Gastroesophageal sphincter (tissue), 4 donors: ENCODE measurements around the gene ALDH3B1. TPM values are rescaled to one million over a fixed set of nuclear protein-coding genes. Genes with fewer than 3 reads are reported as not detected.

Experiments used
- ATAC-seq: fragments of 150-250 bp; one replicate; pipeline ENCODE4 v1.9.1; 2016; ENCODE audit warnings: mild to moderate bottlenecking, moderate library complexity
- H3K27ac ChIP-seq, 4 donors: fragments of 200-600 bp; sonication (generic) in 3 of 4; 1 replicate in 3 of 4; 2 replicates in 1 of 4; pipeline ENCODE4 v1.5.1; 2016 to 2019
- H3K27me3 ChIP-seq: fragments of 200-600 bp; sonication (generic); one replicate; pipeline ENCODE4 v1.5.1; 2019
- H3K36me3 ChIP-seq, 2 donors: fragments of 200-600 bp; sonication (generic); one replicate each; pipeline ENCODE4 v1.5.1; 2019; ENCODE audit warnings: control low read depth in 1 of 2
- H3K4me1 ChIP-seq, 3 donors: fragments of 200-600 bp; sonication (generic); 1 replicate in 2 of 3; 2 replicates in 1 of 3; pipeline ENCODE4 v1.5.1; 2016 to 2019; ENCODE audit warnings: control low read depth in 2 of 3
- H3K4me3 ChIP-seq, 2 donors: fragments of 200-600 bp; sonication (generic); one replicate each; pipeline ENCODE4 v1.5.1; 2019; ENCODE audit warnings: mild to moderate bottlenecking in 1 of 2, moderate library complexity in 1 of 2
- H3K9me3 ChIP-seq, 3 donors: fragments of 200-600 bp; sonication (generic); one replicate each; pipeline ENCODE4 v1.5.1; 2017 to 2019; ENCODE audit warnings: control low read depth in 2 of 3
- CTCF ChIP-seq, 4 experiments: fragments of 200-600 bp in 2 of 4; fragments of 450-650 bp in 2 of 4; sonication (generic) in 1 of 4; IDR thresholded peaks; one replicate each; pipeline ENCODE4 v1.5.1; 2017 to 2019; ENCODE audit warnings: antibody characterized with exemption in 4 of 4, mild to moderate bottlenecking in 2 of 4, moderate library complexity in 2 of 4
- EP300 ChIP-seq: sonication (generic); formaldehyde crosslinking; IDR thresholded peaks from one replicate; pipeline ENCODE4 v1.6.1; 2017; ENCODE audit warnings: antibody characterized with exemption, mild to moderate bottlenecking
- POLR2A ChIP-seq, 2 donors: fragments of 450-650 bp; IDR thresholded peaks; one replicate each; pipeline ENCODE4 v1.6.1; 2017; ENCODE audit warnings: antibody characterized with exemption in 2 of 2, mild to moderate bottlenecking in 2 of 2, moderate library complexity in 1 of 2
- POLR2AphosphoS5 ChIP-seq: sonication (generic); formaldehyde crosslinking; IDR thresholded peaks from one replicate; pipeline ENCODE4 v1.6.1; 2017; ENCODE audit warnings: antibody characterized with exemption
- WGBS, 2 donors: methylation state at CpG; one replicate each; pipeline ENCODE4 v1.1.5; 2018; ENCODE audit warnings: low coverage in 1 of 2; 5-methylcytosine and 5-hydroxymethylcytosine counted together
- total RNA-seq, 4 donors: library from RNA; depleted of rRNA; stranded (reverse); fragments of >200 nt; gene quantifications; one replicate each; pipeline ENCODE4 v1.1.0, GENCODE V29; 2016

The ALDH3B1 gene
- total RNA-seq, 4 donors from 2014 or later: 6.4 to 15.1 (median 11.2) TPM

GRCh38 chr11:68033708-68034045 lies 23.6 kb downstream of the ALDH3B1 start:
- Histone ChIP-seq H3K4me1 (peaks cover 4 to 68% (median 30%) of the 10 kb centered on the region in 3 donors), H3K27me3 (no peaks in the 10 kb centered on the region), H3K36me3 (peaks cover 0 to 49% of the 10 kb centered on the region in 2 donors), H3K27ac (peak overlapping the region in 2 of 4 donors; percentile 14 to 29), H3K4me3 (no peak overlapping the region), H3K9me3 (no peaks in the 10 kb centered on the region)
- WGBS, 2 donors: 100% methylated on average over 1 of the region's 12 CpGs; no CpG with 5 or more reads in 1 of the 2 donors
- no peak for ATAC-seq
- TF ChIP-seq POLR2A (IDR thresholded peaks at IDR 0.05) (no peak), CTCF (IDR thresholded peaks at IDR 0.05) (no peak), EP300 (no peak), POLR2AphosphoS5 (no peak)

DNA sequence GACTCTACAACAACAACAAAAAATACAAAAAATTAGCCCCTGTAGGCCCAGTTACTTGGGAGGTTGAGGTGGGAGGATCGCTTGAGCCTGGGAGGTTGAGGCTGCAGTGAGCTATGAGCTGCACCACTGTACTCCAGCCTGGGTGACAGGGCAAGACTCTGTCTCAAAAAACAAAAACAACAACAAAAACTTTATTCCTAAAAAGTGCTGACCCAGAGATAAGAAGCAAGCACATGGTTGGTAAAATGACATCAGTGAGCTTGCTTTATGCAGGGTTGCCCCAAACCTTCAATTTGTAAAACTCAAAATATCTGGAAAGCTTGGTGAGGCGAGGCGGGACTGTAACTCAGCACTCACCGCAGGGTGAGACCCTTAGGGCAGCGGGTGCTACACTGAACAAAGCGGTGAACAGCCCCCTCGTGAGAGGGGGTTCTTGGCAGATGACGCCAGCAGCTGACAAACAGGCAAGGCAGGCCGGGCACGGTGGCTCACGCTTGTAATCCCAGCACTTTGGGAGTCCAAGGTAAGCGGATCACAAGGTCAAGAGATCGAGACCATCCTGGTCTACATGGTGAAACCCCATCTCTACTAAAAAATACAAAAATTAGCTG lies 25.2 kb downstream of the ALDH3B1 start:
- Histone ChIP-seq H3K36me3 (peaks cover 0 to 49% of the 10 kb centered on the region in 2 donors), H3K27ac (no peak overlapping the region), H3K4me3 (no peak overlapping the region), H3K4me1 (peaks cover 4 to 74% (median 34%) of the 10 kb centered on the region in 3 donors), H3K27me3 (no peaks in the 10 kb centered on the region), H3K9me3 (no peaks in the 10 kb centered on the region)
- TF ChIP-seq POLR2A (IDR thresholded peaks at IDR 0.05): no peak
- TF ChIP-seq POLR2AphosphoS5: no peak
- no peak for TF ChIP-seq CTCF (IDR thresholded peaks at IDR 0.05)
- no peak for TF ChIP-seq EP300
- WGBS, 2 donors: 74 to 78% methylated on average over 5 to 6 of the region's 13 CpGs
- ATAC-seq: no peak

- H3K4me1 ChIP-seq: peaks cover 4 to 79% (median 37%) of the 10 kb centered on the region in 3 donors
- no peaks in the 10 kb centered on the region for H3K27me3 ChIP-seq
- H3K36me3 ChIP-seq: peaks cover 0 to 49% of the 10 kb centered on the region in 2 donors
- peak overlapping the region in 3 of 4 donors; percentile 83 to 92 (median 89) for H3K27ac ChIP-seq
- no CpG with 5 or more reads among the region's 27 CpGs for WGBS, 2 donors
- no peak for ATAC-seq
- no peak for TF ChIP-seq POLR2AphosphoS5
- no peak for TF ChIP-seq EP300
- TF ChIP-seq CTCF (IDR thresholded peaks at IDR 0.05): no peak
- no peak for TF ChIP-seq POLR2A (IDR thresholded peaks at IDR 0.05)
- H3K4me3 ChIP-seq: no peak overlapping the region
- no peaks in the 10 kb centered on the region for H3K9me3 ChIP-seq
These were observed 26.1 kb downstream of the ALDH3B1 start for GRCh38 chr11:68036141-68036716.

- Histone ChIP-seq H3K27me3 (no peaks in the 10 kb centered on the region), H3K4me1 (peaks cover 4 to 79% (median 32%) of the 10 kb centered on the region in 3 donors), H3K4me3 (no peak overlapping the region), H3K27ac (peak overlapping the region in 3 of 4 donors; percentile 83 to 92 (median 89)), H3K9me3 (no peaks in the 10 kb centered on the region), H3K36me3 (peaks cover 0 to 55% of the 10 kb centered on the region in 2 donors)
- ATAC-seq: peak; percentile 21
- TF ChIP-seq CTCF (IDR thresholded peaks at IDR 0.05) (no peak), POLR2A (IDR thresholded peaks at IDR 0.05) (no peak), POLR2AphosphoS5 (no peak), EP300 (no peak)
- 45 to 71% methylated on average over 2 to 3 of the region's 14 CpGs for WGBS, 2 donors
These were observed 26.7 kb downstream of the ALDH3B1 start for GRCh38 chr11:68036717-68037239.
